HPDE6-E6E7 (cell line): ENCODE results near the gene SMAD7.

ENCODE experiments used
- DNase-seq: peaks from one replicate; pipeline ENCODE4 v3.0.0; 2011; ENCODE audit warnings: missing footprints; ENCODE audit errors: extremely low spot score

SMAD7 gene

DNA sequence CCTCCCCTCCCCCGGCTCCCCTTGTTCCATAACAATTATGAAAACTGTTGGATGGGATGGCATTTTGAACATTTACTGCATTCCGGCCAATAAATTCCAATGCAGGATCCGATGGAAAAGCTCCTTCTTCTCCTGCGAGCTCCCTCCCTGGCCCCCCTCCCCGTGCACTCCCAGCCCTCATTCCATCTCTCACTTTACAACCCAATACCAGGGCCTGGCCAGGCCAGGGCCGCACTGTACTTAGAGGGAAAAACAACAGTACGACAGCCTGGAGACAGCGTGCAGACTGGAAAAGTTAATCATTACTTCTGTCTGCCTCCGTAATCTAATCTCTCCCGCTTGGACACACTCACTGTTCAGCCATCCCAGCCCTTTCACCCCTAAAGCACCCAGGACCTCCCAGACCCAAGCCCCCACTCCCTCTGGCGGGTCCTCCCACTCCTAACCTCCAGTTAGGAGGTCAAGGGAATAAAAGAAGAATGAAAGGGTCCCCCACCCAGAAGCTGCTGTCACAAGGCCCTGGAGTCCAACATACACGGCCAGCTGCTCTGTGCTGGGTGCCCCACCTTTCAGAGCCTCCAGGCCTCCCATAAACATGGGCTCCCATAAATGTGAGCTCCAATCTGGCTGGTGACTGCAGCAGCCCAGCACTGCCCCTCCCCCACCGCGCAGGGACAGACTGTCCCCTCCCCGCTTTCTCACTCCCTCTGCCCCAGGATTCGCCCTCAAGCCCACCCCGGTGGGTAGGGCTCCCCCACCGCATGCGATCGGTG lies 20.6 kb downstream of the SMAD7 start:
- DNase-seq: no peak

DNA sequence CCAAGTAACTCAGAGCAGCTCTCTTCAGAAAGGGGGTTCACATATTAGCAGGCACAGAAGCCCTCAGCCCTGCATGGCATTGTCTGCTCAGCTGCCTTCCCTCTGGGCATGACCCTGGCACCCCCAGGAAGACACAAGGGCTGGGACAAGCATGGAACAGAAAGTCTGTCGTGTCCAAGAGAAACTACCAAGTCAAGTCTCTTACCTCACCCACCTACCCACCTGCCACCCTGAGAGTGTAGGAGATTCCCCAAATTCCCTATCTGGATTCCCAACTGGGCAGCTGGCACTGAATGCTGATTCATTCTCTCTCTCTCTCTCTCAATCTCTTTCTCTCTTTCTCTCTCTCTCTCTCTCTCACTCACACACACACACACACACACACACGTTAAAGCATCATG lies 21.6 kb downstream of the SMAD7 start:
- no peak for DNase-seq

DNA sequence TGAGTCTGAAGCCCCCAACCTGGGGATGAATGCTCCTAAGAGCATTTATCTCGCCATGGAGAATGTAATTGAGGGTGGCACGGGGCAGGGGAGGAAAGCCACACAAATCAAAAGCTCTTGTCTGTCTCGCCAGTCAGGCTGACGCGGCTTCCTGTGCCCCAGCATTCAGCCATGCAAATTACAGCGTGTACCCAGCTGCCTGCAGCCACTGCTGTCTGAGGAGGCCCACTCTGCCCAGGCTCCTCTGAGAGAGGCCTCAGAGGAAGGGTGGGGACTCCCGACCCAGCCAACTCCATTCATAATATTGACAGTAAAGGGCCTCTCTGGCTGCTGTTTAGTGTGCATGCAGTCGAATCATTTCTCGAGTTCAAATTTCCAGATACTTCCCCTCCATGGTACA lies 22.0 kb downstream of the SMAD7 start:
- no peak for DNase-seq

DNA sequence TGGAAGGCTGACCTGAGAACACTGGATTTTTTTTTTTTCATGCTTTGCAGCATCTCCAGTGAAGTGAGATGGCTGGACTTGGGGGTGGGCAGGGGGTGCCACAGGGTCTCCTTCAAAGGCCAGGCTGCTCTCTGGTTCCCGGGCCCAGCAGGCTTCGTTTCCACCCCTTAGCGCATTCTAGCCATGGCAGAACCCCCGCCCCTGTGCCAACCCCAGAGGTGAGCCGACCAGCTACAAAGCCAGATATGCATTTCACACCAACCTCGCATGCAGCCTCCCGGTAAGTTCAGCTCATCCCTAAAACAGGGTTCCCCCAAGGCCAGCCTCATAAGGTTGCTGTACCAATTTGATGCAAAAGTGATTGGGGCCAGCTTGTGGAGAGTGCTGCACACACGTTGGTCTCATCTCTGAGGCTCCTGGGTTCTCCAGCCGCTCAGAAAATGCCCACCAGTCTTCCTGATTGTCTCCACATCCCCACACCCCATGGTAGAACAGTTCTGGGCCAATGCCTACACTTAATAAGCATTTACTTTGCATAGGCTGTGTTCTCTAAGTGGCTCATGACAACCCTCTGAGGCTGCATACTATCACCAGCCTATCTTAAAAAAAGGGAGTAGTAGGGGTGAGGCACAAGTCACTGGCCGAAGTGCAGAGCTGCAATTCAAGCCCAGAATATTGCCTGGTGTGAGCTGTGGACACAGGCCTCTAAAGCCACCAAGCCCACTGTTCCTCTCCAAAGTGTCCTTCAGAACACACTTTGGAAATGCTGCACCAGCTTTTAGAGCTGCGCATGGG lies 23.3 kb downstream of the SMAD7 start:
- no peak for DNase-seq

DNA sequence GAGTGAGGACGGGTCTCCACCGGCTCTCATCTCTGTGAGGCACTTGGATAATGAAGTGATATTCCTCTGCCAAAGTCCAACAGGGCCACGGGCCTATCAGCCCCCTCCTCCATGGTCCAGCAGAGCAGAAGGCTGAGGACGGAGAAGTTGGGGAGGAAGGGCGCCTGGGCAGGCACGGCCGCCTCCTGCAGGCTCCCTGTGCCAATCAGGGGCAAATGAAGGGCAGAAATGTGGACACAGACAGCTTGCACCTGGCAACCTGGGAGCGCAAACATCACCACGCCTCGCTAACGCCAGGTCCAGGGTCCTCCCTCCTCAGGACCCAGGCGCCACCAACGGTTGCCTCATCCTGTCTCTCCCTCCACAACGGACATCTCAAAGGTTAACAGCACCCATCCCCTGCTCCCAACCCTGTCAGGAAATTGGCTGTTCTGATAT lies 24.3 kb downstream of the SMAD7 start:
- DNase-seq: no peak

DNA sequence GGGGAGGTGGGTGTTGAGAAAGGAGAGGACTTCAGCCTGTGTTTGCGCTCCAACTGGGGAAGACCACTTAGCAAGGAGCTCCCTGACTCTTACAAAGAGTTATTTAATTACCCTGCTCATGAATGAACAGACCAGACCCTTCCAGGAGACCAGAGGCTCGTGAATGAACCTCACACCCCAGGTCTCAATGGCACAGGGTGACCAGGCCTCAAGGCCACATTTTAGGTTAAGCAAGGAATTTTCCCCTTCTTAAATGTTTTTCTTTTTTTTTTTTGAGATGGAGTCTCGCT lies 25.3 kb downstream of the SMAD7 start:
- no peak for DNase-seq

DNA sequence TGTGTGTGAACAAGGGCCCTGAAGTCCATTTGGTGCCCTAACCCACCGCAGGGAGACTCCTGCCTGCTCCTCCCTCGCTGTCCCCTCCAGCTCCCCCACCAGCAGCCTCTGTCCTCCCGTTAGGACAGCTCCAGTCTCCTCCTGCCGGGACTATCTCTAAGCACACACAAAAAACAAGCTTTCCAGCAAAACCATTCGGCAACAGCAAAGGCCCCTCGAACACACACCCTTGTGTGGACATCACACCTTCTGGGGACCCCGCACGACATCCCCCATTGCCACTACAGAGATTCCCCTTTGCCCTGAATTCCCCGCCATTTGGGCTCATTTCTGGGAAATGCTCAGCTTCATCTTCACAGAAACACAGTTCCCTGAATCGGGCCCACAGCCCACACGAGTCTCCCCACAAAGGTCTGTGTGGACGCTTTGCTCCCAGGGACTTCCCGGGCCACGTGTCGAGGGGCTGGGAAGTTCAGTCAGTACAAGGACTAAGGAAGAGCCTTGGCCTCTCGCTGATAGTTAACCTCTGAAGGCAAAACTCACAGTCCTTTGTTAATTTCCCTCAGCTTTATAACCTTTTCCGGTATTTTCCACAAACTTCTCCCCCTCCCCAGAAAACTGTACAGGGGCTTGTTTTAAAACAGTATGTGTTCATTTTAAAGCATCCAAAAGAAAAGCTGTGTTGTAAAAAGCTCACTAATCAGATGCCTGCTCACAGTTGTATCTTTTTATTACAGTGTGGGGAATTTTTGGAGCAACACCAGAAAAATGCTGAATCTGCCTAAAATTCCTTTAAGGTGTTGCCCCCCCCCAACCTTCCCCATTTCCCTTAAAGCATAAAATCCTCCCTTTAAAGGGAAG lies 25.9 kb downstream of the SMAD7 start:
- DNase-seq: no peak

DNA sequence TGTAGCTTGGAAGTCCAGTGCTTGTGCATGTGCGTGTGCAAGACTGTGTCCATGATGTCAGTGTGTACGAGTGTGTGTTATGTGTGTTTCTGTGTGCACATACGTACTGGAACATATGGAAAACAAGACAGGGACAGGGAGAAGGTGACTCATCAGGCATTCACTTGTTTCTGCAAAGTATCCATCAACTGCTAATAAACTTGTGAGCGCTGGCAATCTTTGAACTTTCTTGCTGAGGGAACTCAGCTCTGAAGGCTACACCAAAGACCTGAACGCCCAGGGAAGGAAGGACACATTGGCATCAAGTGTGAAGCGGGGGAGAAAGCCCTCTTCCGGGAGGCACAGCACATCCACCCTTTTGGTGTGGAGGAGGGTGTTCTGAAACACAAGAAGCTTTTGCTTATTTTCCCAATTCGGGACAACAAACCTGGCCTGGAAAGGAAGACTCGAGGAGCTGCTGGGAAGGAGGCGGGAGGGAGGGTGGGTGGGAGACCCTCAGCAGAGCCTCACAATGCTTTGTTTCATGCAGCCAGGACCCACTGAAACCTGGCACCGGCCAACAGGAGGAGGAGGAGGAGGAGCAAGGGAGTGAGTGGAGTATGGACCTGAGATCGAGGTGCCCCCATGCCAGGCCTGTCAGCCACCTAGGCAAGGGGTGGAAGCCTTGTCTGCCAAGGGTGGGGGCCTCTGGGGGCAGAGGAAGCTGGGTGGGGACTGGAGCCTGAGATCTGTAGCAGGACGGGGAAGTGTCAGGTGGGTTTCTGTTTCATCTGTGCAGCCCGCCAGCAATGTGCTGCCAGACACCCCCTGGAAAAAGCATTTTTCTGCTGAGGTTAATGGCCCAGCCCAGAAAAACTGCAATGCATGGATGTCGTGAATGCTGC lies 26.8 kb downstream of the SMAD7 start:
- DNase-seq: no peak

DNA sequence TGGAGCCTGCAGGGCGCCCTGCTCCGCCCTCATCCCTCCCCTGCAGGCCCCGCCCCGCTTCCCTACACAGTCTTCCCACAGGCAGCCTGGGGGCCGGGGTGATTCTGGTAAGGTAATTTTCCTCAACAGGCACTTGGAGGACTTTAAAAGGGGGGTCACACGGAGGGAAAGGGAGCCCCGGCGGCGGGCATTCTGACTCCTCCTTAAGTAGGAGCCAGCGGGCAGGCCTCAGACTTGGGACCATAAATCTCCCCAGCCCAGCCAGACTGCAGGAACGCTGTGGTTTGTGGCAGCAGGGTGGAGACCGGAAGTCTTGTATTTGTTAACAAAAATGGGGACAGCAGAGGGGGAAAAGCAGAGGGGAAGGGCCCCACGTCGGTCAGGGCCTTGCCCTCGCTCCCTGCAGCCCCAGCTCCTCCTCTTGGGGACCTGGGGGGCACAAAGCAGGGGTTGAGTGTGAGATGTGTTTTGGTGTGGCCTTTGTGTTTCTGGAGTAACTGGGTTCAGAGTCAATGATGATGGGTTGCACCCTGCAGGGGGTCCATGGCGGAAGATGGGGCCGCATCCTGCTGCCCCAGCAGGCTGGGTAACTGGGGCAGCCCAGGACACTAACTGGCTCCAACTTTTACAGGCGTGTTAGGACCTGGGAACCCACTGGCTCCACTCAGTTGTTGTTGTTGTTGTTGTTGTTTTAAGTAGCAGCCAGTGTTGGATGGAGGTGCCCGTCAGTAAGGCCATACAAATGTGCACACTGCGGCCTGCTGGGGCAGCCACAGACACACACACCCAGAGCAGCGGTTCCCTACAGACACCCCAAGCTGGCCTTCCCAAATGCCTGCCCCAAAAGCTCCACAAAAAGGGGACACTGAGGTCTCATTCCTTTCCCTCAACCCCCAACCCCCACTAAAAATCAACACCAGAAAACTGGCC lies 27.7 kb downstream of the SMAD7 start:
- DNase-seq: no peak

DNA sequence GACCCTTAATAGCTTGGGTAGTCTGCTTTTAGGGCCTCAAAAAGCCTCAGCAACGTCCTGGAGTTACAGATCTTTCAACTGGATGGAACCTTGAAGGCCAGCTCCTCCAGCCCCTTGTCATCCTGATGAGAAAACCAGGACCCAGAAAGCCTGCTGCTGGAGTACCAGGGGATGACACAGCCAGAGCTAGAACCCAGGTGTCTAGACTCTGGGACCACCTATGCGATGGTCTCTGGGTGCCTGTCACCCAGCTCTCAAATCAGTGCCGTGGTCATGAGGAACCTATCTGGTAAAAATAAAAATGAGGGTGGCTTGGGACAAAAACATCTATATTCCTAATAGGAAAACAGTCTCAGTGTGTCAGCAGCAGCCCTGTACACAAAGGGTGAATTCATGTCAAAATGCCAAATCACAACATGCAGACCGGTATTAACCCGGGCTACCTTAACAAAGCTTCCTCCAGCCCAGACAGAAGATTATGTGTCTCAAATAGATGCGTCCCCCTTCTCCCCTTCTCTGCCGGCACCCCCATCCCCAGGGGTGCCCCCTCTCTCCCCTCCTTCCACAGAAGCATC lies 28.5 kb downstream of the SMAD7 start:
- no peak for DNase-seq

DNA sequence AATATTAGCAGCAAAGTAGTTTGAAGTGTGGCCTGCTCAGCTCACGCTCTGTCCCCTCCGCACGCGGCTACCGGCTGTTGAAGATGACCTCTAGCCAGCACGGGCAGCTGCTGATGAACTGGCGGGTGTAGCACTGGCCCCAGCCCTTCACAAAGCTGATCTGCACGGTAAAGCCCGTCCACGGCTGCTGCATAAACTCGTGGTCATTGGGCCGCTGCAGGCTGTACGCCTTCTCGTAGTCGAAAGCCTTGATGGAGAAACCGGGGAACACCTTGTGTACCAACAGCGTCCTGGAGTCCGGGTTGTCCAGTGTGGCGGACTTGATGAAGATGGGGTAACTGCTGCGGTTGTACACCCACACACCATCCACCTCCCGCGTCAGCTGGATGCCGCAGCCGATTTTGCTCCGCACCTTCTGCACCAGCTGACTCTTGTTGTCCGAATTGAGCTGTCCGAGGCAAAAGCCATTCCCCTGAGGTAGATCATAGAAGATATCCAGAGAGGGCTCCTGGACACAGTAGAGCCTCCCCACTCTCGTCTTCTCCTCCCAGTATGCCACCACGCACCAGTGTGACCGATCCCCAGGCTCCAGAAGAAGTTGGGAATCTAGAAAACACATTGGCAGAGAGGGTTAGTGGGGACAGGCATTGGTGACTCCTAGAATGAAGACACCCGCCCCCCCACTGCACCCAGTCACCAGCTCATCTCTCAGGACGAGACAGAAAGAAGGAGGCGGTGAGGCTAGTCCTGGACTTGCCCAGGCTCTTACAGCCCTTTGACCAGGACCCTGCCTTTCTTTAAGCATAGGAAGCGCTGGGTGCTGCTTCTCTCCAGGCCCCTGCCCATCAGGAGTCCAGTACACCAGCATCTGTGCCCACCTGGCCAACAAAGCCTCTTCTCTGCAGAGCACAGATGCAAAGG lies 29.2 kb downstream of the SMAD7 start:
- no peak for DNase-seq

DNA sequence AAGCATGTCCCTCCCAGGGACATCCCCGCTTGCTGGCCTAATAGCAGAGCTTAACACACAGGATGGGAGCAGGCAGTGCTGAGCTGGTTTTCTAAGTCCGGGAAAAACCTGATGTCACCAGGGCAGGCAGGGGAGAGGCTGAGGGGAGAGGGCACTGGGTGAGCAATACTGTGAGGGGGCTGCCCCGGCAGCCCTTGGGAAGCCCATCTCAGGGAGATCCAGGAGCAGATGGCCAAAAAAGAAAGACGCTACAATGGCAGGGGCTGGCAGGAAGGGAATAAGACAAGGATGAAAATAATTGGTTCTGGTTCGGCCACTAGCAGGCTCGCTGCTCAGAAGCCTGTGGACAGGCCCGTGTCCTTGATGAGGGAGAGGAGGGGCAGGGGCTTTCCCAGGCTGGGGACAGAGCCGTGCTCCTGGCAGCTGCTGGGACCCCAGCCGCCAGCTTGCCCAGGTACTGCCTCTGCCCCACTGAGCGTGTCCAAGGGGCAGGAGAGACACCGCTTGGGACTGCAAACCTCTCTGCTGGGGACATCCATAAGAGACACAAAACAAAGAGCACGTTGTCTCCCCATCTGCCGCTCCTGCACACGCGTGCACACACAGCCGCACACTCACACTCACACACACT lies 30.2 kb downstream of the SMAD7 start:
- no peak for DNase-seq

DNA sequence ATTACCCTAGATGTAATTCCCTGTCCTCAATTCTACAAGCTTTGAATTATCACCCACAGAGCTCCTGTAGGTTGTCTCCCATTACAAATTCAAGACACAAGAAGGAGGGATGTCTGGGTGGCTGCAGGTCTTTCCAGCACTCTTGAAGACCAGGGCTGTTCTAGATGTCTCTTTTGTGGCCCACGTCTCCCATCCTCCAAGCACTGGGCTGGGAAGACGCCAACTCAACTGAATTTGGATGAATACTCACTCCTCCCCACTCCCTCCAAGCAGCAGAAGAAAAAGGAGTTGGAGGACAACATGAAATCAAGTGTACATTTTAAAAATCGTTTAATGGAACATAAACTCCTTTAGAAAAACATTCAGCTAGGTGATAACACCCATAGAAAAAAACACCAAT lies 31.2 kb downstream of the SMAD7 start:
- no peak for DNase-seq

DNA sequence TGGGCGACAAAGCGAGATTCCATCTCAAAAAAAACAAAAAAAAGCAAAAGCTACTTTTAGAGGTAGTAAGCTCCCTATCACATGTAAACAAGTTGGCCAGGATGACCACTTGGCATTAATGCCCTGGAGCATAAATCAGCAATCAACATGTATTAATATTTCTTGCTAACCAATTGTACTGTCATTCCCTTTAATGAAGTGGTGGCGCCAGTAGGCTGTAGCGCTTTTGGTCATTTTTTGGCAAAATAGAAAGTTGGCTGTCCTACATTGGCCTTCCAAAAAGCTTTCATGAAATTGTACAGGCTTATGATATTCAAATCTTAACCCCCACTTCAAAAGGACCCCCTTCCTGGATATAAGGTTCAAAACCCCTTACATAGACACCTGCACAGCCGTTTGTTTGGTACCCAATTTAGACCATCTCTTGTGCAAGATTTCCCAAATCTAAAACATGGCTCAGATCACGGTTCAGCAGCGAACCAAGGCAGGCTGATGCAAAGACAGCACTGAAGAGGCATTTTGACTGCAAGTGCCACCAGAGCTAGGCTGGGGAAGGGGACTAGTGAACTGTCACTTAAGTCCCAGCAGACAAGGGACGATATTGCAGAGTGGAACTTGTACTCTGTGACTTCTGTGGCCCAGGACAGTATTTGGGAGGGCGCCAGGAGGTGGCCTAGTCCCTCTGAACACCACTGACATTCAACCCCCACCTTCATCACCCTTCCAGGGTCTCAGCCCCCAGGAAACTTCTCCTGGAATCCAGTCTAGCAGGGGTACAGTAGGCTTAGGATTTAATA lies 31.9 kb downstream of the SMAD7 start:
- no peak for DNase-seq

DNA sequence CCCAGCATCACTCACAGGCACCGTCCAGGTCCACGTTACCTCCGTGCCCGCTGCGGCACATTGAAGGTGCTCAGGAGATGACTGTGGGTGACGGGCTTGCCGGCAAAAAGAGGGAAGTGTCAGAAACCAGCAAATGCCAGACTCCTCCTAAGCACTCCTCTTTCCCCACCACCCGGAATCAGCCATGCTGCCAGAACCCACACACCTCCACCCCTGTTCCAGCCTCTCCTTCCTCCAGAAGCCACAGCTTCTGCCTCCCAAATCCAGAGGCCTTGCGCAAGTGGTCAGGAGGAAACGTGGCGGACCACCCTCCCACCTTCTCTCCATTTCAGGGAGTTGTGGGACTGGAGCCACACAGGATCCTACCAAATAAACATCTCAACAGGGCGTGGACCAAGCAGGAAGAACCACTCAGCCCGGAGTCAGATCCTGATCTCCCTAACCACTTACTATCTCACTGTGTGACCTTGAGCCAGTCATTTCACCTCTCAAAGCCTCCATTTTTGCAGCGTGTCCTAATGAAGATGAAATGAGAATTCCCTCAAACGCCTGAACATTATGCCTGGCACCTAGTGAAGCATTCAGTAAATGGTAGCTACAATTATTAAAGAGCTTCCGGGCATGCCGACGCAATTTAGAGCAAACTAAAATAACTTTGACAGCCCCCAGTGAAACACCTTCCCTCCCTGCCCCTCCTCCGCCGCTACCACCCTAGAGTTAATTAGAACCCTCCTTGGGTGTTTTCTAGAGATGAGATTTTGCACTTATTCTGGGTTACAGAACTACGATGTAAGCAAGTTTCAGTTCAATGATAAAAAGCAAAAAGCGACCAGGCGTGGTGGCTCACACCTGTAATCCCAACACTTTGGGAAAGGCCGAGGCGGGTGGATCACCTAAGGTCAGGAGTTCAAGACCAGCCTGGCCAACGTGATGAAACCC lies 32.9 kb downstream of the SMAD7 start:
- DNase-seq: no peak

DNA sequence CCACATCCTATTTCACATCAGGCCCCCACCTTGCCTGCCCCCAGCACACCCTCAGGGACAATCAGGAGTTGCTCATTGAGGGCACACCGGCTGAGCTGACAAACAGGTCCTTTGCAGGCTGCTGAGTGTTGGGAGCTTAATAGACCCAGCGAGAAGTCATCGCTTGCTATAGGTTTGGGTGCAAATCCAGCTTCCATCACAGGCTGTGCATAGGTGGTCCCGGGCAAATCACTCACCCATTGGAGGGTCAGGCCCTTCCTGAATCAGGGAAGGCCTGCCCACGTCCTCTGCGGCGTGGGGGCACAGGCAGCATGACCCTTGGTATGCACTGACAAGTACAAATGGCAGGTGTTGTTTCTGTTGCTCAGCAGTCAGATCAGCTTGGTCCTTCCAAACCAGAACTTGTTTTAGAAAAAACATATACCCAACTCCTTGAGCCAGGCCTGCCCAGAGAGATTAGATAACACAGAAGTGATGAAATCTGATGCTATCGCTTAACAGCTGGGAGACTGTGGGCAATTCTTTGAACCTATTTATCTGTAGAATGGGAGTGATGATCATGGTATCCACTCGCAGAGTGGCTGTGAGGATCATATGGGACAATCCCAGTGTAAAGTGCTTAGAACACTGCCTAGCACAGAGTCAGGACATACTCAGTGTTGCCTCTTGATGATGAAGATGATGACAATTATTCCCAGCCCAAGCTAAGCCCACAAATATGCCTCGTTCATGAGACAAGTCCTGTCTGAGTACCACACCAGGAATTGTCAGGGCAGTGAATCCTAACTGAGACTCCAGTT lies 34.9 kb downstream of the SMAD7 start:
- DNase-seq: no peak
